Astrocyte (in vitro differentiated cells and primary cell): ENCODE results near the gene FREY1. TPM values are rescaled to one million over a fixed set of nuclear protein-coding genes. Genes with fewer than 3 reads are reported as not detected.

Experiments used
- DNase-seq: peaks from one replicate; pipeline ENCODE4 v3.0.0-alpha.2; 2010; ENCODE audit warnings: low read depth
- FAIRE-seq: peaks from 2 replicates; lab custom pipeline; 2011; peaks lifted over from hg19 to GRCh38; lab: Jason Lieb, UNC
- H2AFZ ChIP-seq: 2 replicates; pipeline ENCODE4 v1.6.0; 2012; ENCODE audit warnings: low read depth, low read length, inconsistent platforms
- H3K27ac ChIP-seq: 2 replicates; pipeline ENCODE4 v1.5.1; 2011; ENCODE audit warnings: low read depth, low read length, inconsistent platforms
- H3K27me3 ChIP-seq: 2 replicates; pipeline ENCODE4 v1.6.0; 2011; ENCODE audit warnings: low read length, inconsistent platforms; ENCODE audit not compliant: insufficient read depth
- H3K36me3 ChIP-seq: 2 replicates; pipeline ENCODE4 v1.5.1; 2011; ENCODE audit warnings: low read length, inconsistent platforms; ENCODE audit not compliant: insufficient read depth
- H3K4me1 ChIP-seq: 2 replicates; pipeline ENCODE4 v1.5.1; 2011; ENCODE audit warnings: low read length, inconsistent platforms; ENCODE audit not compliant: insufficient read depth
- H3K4me2 ChIP-seq: 2 replicates; pipeline ENCODE4 v1.6.0; 2012; ENCODE audit warnings: low read length, inconsistent platforms
- H3K4me3 ChIP-seq: 2 replicates; pipeline ENCODE4 v1.5.1; 2011; ENCODE audit warnings: low read depth, mild to moderate bottlenecking, low read length, inconsistent platforms; ENCODE audit not compliant: insufficient read depth
- H3K79me2 ChIP-seq: 2 replicates; pipeline ENCODE4 v1.6.0; 2012; ENCODE audit warnings: mild to moderate bottlenecking, low read length, inconsistent platforms; ENCODE audit not compliant: insufficient read depth
- H3K9ac ChIP-seq: 2 replicates; pipeline ENCODE4 v1.6.0; 2012; ENCODE audit warnings: mild to moderate bottlenecking, low read length, inconsistent platforms
- H3K9me3 ChIP-seq: 2 replicates; pipeline ENCODE4 v1.5.1; 2012; ENCODE audit warnings: low read depth, mild to moderate bottlenecking, low read length, inconsistent platforms; ENCODE audit not compliant: insufficient read depth
- H4K20me1 ChIP-seq: 2 replicates; pipeline ENCODE4 v1.6.0; 2012; ENCODE audit warnings: low read length, inconsistent platforms; ENCODE audit not compliant: insufficient read depth
- H3K27ac Mint-ChIP-seq: one replicate; pipeline ENCODE4 v1.8.0; 2021; ENCODE audit warnings: mild to moderate bottlenecking, mixed read lengths; ENCODE audit not compliant: unreplicated experiment
- H3K27me3 Mint-ChIP-seq: one replicate; pipeline ENCODE4 v1.8.0; 2021; ENCODE audit warnings: low read depth, mixed read lengths; ENCODE audit not compliant: unreplicated experiment
- H3K36me3 Mint-ChIP-seq: one replicate; pipeline ENCODE4 v1.8.0; 2021; ENCODE audit warnings: low read depth, mixed read lengths; ENCODE audit not compliant: unreplicated experiment
- H3K4me1 Mint-ChIP-seq: one replicate; pipeline ENCODE4 v1.8.0; 2021; ENCODE audit warnings: low read depth, mixed read lengths; ENCODE audit not compliant: unreplicated experiment
- H3K4me3 Mint-ChIP-seq: one replicate; pipeline ENCODE4 v1.8.0; 2021; ENCODE audit warnings: mild to moderate bottlenecking, moderate library complexity, mixed read lengths; ENCODE audit not compliant: unreplicated experiment
- H3K9me3 Mint-ChIP-seq: one replicate; pipeline ENCODE4 v1.8.0; 2021; ENCODE audit warnings: mild to moderate bottlenecking, mixed read lengths; ENCODE audit not compliant: unreplicated experiment
- CTCF ChIP-seq: IDR thresholded peaks from 2 replicates; pipeline ENCODE4 v1.5.1; 2011; ENCODE audit warnings: low read depth, mild to moderate bottlenecking, inconsistent platforms, low read length, moderate library complexity; ENCODE audit not compliant: insufficient read depth
- EZH2 ChIP-seq: IDR thresholded peaks from 2 replicates; pipeline ENCODE4 v1.6.1; 2012; ENCODE audit warnings: mild to moderate bottlenecking, low read length, inconsistent platforms; ENCODE audit not compliant: insufficient read depth
- total RNA-seq: library from RNA; stranded (reverse); gene quantifications from 2 replicates; pipeline ENCODE4 v1.2.1, GENCODE V29; 2021

The FREY1 gene
- total RNA-seq, 1 donor from 2014 or later, result 0.79 TPM

- no peak for DNase-seq
- Mint-ChIP-seq H3K36me3 (peaks cover 9% of the 10 kb centered on the region), H3K27me3 (peaks cover 19% of the 10 kb centered on the region), H3K4me3 (no peak overlapping the region), H3K27ac (no peak overlapping the region), H3K9me3 (peaks cover 3% of the 10 kb centered on the region), H3K4me1 (peaks cover 14% of the 10 kb centered on the region)
- peaks cover 14% of the 10 kb centered on the region for H3K27me3 ChIP-seq
- no peak overlapping the region for H3K4me3 ChIP-seq
- H2AFZ ChIP-seq, result no peak overlapping the region
- no peak for FAIRE-seq
- no peak overlapping the region for H3K4me2 ChIP-seq
- TF ChIP-seq EZH2 (no peak), CTCF (no peak)
- peaks cover 7% of the 10 kb centered on the region for H3K36me3 ChIP-seq
- no peaks in the 10 kb centered on the region for H3K4me1 ChIP-seq
- H3K9ac ChIP-seq, result no peak overlapping the region
- peaks cover 4% of the 10 kb centered on the region for H4K20me1 ChIP-seq
- no peaks in the 10 kb centered on the region for H3K79me2 ChIP-seq
- H3K9me3 ChIP-seq, result no peaks in the 10 kb centered on the region
- H3K27ac ChIP-seq, result no peak overlapping the region
These were observed 20.8 kb upstream of the FREY1 start for GRCh38 chr11:45927684-45928413.

GRCh38 chr11:45927332-45927683 is 20.2 kb upstream of the FREY1 start:
- H3K27ac Mint-ChIP-seq, result no peak overlapping the region
- DNase-seq (no peak), FAIRE-seq (no peak)
- Histone ChIP-seq H3K36me3 (peaks cover 4% of the 10 kb centered on the region), H3K27me3 (peaks cover 19% of the 10 kb centered on the region), H3K27ac (no peak overlapping the region), H3K79me2 (no peaks in the 10 kb centered on the region), H2AFZ (no peak overlapping the region), H4K20me1 (peaks cover 4% of the 10 kb centered on the region), H3K9ac (no peak overlapping the region), H3K9me3 (no peaks in the 10 kb centered on the region), H3K4me2 (no peak overlapping the region), H3K4me3 (no peak overlapping the region), H3K4me1 (no peaks in the 10 kb centered on the region)
- peaks cover 19% of the 10 kb centered on the region for H3K27me3 Mint-ChIP-seq
- TF ChIP-seq EZH2 (no peak), CTCF (no peak)
- peaks cover 9% of the 10 kb centered on the region for H3K36me3 Mint-ChIP-seq
- H3K4me1 Mint-ChIP-seq, result peaks cover 14% of the 10 kb centered on the region
- no peak overlapping the region for H3K4me3 Mint-ChIP-seq
- peaks cover 3% of the 10 kb centered on the region for H3K9me3 Mint-ChIP-seq
